GM18499 (cell line): ENCODE data around the gene ACTN4.

Source experiments
- ATAC-seq: cut with Tn5 transposase; IDR thresholded peaks from one replicate; pipeline ENCODE4 v1.9.1; 2021; ENCODE audit warnings: moderate number of reproducible peaks; ENCODE audit not compliant: insufficient read depth, unreplicated experiment

Gene ACTN4

DNA sequence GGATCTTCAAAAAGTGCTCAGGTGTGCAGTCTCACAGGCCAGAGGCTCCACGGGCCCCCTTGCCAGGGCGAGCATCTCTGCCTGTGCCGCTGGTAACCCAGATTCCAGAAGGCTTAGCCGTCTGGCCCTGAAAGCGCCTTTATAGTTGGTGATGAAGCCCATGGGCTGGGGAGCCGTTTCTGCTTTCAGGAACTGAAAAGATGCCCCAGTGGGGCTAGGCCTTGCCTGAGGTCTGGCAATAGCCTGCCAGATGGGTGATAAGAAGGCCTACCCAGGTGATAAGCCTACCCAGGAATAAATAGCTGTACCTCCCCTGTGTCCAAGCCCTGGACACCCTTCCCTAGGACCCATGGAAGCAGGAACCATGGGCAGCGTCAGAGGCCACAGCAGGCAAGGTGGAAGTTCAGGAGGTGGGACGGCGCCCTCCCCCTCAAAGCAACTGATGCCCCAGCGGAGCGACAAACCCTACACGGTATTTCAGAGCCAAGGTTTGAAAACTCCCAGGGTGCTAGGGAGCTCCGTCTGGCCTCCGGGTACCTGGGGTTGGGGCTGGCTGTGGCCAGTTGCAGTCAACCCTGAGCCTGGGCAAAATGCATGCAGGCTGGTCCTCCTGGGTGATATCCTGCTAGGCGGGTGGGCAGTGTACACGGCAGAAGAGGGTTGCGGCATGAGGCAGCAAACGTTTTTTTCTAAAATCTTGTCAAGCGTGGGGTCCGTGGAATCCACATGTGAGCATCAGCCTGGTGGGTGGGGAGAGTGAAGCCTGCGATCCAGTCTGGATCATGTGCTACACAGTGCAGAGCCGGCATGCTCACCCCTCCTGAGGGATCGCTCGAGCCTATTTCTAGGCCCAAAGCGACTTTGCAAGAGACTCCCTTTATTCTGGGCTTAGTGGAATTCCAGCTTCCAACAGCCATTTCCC is 45.3 kb downstream of the ACTN4 start:
- no peak for ATAC-seq

DNA sequence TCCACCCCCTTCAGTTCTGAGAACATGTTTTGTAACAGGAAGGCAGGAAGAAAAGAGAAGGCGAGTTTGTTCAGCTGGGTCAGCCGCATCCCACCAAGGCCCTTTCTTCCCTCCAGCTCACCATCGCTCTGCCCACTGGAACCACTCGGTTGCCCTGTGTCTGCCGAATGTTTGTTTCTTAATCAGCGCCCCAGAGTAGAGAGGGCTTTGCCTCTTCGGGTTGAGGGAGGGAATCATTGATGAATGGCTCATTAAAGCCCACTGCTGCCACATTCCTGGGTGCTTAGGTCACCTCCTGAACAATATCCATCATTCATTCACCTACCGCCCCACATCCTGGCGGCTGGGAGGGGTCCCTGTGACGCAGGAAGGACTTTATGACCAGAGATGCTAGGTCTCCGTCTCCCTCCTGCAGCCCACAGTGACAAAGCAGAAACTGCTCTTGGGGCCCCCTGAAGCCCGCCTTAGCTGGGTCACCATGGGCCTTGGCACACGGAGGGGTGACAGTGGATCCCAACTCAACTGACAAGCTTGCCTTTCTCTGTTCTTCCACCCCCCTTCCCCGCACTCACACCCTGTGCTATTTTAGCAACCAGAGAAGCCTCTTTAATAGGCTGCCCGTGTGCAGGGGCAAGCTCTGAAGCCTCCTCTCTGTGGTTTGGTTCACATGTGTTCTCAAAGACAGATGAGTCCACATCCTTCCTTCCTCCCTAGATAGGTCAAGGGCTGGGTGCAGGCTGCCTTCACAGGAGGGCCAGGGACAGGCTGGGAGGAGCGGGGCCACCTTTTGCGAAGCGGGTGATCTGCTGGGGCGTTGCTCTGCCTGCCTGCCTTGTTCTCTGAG is 46.2 kb downstream of the ACTN4 start:
- no peak for ATAC-seq

- ATAC-seq: no peak
Measured at GRCh38 chr19:38695317-38695683, 47.9 kb downstream of the ACTN4 start.

- no peak for ATAC-seq
Measured at GRCh38 chr19:38695832-38696728, 48.6 kb downstream of the ACTN4 start.

GRCh38 chr19:38696729-38697055 is 49.2 kb downstream of the ACTN4 start:
- ATAC-seq: no peak

GRCh38 chr19:38697197-38697596 is 49.7 kb downstream of the ACTN4 start:
- ATAC-seq: no peak

GRCh38 chr19:38697641-38698071 is 50.2 kb downstream of the ACTN4 start:
- no peak for ATAC-seq

- ATAC-seq: no peak
Measured at GRCh38 chr19:38698225-38699026, 51.0 kb downstream of the ACTN4 start.

DNA sequence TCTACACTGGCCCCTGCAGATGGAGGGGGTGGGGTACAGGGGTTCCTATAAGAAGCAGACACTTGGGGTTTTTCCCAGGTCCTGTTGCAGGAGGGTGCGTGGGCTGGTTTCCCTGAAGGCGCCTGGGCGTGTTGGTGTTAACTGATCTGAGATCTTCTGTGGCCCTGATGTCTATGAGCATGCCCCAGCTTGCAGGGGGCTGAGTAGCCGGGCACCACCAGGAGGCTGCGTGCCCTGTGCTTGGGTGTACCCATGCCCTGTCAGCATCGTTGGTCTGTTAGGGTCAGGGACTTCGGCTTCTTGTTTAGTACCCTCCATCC is 51.5 kb downstream of the ACTN4 start:
- no peak for ATAC-seq

DNA sequence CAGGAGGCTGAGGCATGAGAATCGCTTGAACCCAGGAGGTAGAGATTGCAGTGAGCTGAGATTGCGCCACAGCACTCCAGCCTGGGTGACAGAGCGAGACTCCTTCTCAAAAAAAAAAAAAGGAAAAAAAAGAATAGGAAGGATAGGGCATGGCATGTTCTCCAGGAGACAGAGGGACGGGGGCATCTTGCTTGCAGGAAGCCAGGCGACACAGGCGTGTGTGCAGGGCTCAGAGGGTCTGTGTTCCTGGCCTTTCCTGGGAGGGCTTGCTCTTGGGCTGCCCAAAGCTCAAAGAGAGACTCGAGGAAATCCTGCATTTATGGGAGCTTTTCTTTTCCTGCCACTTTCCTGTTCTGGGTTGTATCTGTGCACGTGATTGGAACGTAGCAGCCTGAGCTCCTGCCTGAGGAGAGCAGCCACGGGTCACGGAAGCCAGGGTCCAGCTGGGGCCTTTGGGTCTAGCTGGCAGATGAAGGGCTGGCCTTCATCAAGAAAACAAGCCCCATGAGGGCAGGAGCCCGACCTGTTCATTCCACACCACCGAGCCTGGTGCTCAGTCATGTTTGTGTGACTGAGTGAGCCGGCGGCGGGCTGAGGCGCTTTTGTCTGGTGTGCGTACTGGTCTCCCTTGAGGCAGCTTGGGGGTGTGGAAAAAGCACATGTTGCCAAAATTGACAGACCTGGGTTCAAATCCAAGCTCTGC is 52.3 kb downstream of the ACTN4 start:
- no peak for ATAC-seq

DNA sequence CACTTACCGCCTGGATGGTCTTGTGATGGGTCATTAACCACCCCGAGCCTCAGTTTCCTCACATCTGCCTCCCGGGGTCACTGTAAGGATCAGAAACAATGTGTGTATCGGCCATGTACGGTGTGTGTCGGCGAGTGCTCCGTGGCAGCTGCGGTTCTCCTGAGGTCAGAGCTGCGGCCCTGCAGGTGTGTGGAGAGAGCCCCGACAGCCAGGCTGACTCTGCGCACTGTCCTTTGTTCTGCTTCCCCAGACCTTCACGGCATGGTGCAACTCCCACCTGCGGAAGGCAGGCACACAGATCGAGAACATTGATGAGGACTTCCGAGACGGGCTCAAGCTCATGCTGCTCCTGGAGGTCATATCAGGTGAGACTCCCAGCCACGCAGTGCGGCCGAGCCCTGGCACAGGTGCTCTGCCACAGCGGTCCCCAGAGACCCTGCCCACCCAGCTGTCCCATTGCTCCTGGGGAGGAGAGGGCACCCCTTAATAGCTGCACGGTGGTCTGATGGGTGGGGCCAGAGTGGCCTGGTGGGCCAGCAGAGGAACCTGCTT is 53.0 kb downstream of the ACTN4 start:
- no peak for ATAC-seq

GRCh38 chr19:38700902-38701454 is 53.5 kb downstream of the ACTN4 start:
- ATAC-seq: no peak

GRCh38 chr19:38701455-38702063 is 54.1 kb downstream of the ACTN4 start:
- ATAC-seq: no peak

- no peak for ATAC-seq
Measured at GRCh38 chr19:38702278-38702677, 54.8 kb downstream of the ACTN4 start.

DNA sequence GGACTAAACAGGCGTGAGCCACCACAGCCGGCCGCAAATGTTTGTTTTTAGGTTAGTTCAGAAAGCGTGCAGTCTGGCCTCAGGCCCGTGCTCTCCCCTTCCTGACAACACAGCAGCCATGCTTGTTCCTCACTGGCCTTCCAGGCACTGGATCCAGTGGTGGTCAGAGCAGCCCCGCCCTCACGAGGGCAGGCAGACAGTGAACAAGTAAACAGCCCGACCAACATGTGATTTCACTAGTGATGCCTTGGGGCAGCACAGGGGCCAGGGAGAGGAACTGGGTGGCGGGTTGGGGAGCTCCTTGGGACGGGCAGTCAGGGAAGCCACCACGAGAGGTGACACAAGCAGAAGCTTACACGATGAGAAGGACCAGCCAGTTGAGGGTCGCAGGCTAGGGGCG is 56.1 kb downstream of the ACTN4 start:
- ATAC-seq: no peak

DNA sequence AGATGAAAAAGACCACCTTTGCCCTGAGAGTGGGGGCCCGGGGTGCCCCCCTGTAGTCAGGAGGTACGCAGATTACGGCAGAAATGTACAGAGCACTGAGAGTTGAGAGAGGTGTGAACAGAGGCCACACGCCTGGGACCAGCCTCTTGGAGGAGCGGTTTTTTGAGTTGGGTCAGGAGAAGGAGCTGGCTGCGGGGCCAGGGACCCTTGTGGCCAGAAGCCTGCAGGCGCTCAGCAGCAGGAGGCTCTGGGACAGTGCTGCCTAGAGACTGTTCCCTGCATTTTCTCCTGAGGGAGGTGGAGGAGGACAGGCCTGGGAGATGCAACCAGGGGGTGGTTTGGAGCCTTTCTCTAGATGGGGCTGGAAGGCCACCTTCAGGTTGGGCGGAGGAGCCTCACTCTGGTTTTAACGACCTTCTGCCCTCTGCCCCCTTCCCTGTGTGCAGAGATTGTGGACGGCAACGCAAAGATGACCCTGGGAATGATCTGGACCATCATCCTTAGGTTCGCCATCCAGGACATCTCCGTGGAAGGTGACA is 57.1 kb downstream of the ACTN4 start:
- no peak for ATAC-seq

DNA sequence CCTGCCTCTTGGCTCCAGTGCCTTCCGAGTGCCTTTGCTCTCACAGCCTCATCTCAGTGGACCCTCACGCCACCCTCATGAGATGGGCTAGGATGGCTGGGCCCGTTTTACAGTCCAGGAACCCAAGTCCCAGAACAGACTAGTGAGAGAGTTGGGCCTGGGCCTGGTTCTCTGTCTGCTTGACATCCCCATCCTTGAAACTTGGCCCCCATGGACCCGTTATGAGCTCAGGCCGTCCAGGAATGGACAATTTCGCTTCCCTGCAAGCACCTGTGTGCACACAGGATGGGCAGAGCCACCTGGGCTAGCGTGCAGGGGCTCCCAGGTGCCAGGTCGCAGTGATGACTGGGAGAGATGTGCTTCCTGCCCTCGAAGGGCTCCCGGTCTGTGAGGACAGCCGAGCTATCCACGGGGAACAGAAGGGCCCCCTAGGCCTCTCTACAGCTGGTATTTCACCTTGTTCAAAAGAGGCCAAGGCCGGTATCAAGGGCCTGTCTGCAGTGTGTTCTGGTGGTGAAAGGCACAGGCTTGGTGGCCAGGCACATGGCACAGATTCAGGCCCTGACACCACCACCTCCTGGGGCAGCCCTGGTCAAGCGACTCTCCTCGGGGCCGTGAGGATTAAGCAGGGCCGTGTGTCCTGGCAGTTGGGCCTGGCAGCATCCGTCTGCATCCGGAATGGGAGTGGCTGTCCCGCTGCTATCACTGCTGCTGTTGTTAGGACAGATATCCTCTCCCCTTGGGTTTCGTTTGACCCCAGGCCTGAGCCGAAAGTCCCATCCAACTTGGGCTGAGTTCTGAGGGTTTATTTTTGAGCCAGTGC is 58.0 kb downstream of the ACTN4 start:
- ATAC-seq: no peak
